Gastroesophageal sphincter (tissue), 3 donors: Measurements from ENCODE around the gene MIA2.
"Not testable (repeated sequence)": the region's sequence is repeated elsewhere in the genome, so short reads cannot be mapped to it uniquely, and the experiment has no call there.

Experiments used
- EP300 ChIP-seq: sonication (generic); formaldehyde crosslinking; IDR thresholded peaks from one replicate; pipeline ENCODE4 v1.6.1; 2017; ENCODE audit warnings: antibody characterized with exemption, mild to moderate bottlenecking
- POLR2A ChIP-seq, 2 donors: fragments of 450-650 bp; IDR thresholded peaks; one replicate each; pipeline ENCODE4 v1.6.1; 2017; ENCODE audit warnings: antibody characterized with exemption in 2 of 2, mild to moderate bottlenecking in 2 of 2, moderate library complexity in 1 of 2
- POLR2AphosphoS5 ChIP-seq: sonication (generic); formaldehyde crosslinking; IDR thresholded peaks from one replicate; pipeline ENCODE4 v1.6.1; 2017; ENCODE audit warnings: antibody characterized with exemption
- TF ChIP-seq, protein P1 (sequence below), 4 experiments: fragments of 200-600 bp in 2 of 4; fragments of 450-650 bp in 2 of 4; sonication (generic) in 1 of 4; IDR thresholded peaks; one replicate each; pipeline ENCODE4 v1.5.1; 2017 to 2019; ENCODE audit warnings: antibody characterized with exemption in 4 of 4, mild to moderate bottlenecking in 2 of 4, moderate library complexity in 2 of 4

DNA sequence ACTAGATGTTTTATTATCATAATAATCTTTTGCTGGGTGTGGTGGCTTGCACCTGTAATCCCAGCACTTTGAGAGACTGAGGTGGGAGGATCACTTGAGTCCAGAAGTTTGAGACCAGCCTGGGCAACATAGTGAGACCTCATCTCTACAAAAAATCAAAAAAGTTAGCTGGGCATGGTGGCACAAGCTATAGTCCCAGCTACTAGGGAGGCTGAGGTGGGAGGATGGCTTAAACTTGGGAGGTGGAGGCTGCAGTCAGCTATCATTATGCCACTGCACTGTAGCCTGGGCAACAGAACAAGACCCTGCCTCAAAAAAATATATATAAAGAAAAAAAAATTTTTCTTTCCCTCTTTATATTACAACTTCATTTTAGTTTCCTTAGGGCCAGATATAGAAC is 1.8 kb downstream of the MIA2 start:
- TF ChIP-seq, protein P1, sequence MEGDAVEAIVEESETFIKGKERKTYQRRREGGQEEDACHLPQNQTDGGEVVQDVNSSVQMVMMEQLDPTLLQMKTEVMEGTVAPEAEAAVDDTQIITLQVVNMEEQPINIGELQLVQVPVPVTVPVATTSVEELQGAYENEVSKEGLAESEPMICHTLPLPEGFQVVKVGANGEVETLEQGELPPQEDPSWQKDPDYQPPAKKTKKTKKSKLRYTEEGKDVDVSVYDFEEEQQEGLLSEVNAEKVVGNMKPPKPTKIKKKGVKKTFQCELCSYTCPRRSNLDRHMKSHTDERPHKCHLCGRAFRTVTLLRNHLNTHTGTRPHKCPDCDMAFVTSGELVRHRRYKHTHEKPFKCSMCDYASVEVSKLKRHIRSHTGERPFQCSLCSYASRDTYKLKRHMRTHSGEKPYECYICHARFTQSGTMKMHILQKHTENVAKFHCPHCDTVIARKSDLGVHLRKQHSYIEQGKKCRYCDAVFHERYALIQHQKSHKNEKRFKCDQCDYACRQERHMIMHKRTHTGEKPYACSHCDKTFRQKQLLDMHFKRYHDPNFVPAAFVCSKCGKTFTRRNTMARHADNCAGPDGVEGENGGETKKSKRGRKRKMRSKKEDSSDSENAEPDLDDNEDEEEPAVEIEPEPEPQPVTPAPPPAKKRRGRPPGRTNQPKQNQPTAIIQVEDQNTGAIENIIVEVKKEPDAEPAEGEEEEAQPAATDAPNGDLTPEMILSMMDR (IDR thresholded peaks at IDR 0.05), result not testable (repeated sequence)
- not testable (repeated sequence) for TF ChIP-seq POLR2A (IDR thresholded peaks at IDR 0.05); EP300; POLR2AphosphoS5
